Astrocyte of the cerebellum (primary cell): ENCODE measurements around the gene RBM28.
"Not testable (repeated sequence)": the region's sequence is repeated elsewhere in the genome, so short reads cannot be mapped to it uniquely, and the experiment has no call there.

ENCODE experiments used
- DNase-seq: peaks from one replicate; pipeline ENCODE4 v3.0.0-alpha.2; 2011; ENCODE audit warnings: low read depth
- H3K4me3 ChIP-seq: 2 replicates; pipeline ENCODE4 v1.5.1; 2011; ENCODE audit warnings: mild to moderate bottlenecking, low read depth, low read length, moderate library complexity
- in situ Hi-C: cut with HindIII; loops from 2 replicates; pipeline ENCODE4 v1.10.0; 2017; ENCODE audit warnings: low sequenced_read_pairs
- TF ChIP-seq, protein P1 (sequence below): IDR thresholded peaks from 2 replicates; pipeline ENCODE4 v1.5.1; 2012; ENCODE audit warnings: low read length, low read depth, moderate library complexity, mild to moderate bottlenecking; ENCODE audit errors: missing control alignments

Gene RBM28

DNA sequence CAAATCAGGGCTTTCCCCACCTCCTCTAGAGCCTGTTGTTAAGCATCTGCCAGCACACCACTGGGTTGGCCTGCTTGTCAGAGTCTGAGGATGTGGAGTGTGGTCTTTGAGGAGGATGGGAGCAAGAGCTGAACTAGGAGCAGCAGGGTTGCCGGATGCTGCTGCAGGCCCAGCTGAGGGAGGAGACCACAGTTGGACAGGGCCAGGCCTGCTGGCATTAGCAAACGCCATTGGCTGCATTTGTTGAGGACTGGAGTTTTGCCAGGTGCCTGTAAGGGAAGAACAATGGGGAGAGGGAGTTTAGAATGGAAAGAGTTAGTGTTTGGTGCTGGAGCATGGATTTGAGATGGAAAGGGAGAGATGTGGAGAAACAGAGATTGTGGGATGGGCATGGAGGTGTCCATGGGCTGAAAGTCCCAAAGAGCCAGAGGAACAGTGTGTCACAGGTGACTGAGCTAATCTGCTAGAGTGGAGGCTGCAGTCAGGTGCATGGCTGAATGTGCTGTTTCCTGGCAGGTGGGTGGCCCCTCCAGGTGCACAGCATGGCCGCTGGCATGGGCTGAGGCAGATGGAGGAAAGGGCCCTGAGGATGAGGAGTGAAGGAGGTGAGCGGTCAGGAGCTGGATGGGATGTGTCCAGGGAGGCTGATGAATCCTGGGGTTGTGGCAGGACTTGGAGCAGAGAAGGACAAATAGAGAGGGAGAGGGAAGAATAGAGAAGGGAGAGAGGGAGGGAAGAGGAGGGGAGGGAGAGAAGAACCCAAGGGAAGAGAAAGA is 61.9 kb downstream of the RBM28 start:
- in situ Hi-C loops: no loop called here
- TF ChIP-seq, protein P1, sequence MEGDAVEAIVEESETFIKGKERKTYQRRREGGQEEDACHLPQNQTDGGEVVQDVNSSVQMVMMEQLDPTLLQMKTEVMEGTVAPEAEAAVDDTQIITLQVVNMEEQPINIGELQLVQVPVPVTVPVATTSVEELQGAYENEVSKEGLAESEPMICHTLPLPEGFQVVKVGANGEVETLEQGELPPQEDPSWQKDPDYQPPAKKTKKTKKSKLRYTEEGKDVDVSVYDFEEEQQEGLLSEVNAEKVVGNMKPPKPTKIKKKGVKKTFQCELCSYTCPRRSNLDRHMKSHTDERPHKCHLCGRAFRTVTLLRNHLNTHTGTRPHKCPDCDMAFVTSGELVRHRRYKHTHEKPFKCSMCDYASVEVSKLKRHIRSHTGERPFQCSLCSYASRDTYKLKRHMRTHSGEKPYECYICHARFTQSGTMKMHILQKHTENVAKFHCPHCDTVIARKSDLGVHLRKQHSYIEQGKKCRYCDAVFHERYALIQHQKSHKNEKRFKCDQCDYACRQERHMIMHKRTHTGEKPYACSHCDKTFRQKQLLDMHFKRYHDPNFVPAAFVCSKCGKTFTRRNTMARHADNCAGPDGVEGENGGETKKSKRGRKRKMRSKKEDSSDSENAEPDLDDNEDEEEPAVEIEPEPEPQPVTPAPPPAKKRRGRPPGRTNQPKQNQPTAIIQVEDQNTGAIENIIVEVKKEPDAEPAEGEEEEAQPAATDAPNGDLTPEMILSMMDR: no peak
- no peak overlapping the region for H3K4me3 ChIP-seq
- DNase-seq: no peak

DNA sequence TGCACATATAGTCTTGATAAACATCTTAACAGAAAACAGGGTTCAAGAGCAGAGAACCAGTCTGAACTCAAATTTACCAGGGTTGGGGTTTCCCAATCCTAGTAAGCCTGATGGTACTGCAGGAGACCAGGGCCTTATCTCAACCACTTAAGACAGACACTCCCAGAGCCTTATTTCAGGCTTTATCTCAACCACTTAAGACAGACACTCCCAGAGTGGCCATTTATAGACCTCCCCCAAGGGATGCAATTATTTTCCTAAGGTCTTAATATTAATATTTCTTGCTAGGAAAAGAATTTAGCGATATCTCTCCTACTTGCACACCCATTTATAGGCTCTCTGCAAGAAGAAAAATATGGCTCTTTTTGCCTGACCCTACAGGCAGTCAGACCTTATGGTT is 63.3 kb downstream of the RBM28 start:
- in situ Hi-C loops, DNase-seq, H3K4me3 ChIP-seq: not testable (repeated sequence)

DNA sequence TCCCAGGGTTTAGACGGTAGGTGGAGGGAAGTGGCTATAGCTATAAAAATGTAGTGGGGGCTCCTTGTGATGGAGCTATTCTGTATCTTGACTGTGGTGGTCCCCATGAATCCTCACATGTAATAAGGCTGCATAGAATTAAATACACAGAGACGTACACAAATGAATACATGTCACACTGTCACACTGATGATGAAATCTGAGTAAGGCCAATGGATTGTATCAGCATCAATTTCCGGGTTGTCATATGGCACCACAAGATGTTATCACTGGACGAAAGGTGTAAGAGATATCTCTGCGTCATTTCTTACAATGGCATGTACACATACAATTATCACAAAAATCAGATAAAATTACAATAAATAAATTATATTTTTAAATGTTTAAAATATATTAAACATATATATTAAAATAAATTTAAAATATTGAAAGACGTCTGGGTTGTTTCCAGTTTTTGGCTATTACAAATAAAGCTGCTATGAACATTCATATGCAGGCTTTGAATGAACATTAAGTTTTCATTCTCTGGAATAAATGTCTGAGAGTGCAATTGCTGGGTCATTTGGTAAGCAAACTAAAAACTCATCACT is 64.5 kb downstream of the RBM28 start:
- in situ Hi-C loops: loop anchor here (10.0 kb wide), 1 partner anchor 56 kb away; no protein-coding TSS in a partner anchor
- H3K4me3 ChIP-seq: no peak overlapping the region

DNA sequence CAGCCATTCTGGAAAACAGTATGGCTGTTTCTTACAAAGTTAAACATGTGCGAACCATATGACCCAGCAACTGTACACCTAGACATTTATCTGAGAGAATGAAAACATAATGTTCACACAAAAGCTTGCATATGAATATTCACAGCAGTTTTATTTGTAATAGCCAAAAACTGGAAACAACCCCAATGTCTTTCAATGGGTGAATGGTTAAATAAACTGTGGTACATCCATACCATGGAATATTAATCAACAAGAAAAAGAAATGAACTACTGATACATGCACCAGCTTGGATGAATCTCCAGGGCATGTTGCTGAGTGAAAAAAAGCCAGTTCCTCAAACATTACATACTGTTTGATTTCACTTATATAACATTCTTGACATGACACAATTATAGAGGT is 65.3 kb downstream of the RBM28 start:
- H3K4me3 ChIP-seq: no peak overlapping the region
- no peak for DNase-seq
- in situ Hi-C loops: loop anchor here (10.0 kb wide), 1 partner anchor 56 kb away; no protein-coding TSS in a partner anchor
- TF ChIP-seq, protein P1: no peak

More for the DNA sequence above, 64.5 kb downstream of the RBM28 start:
- TF ChIP-seq, protein P1: no peak
- no peak for DNase-seq

DNA sequence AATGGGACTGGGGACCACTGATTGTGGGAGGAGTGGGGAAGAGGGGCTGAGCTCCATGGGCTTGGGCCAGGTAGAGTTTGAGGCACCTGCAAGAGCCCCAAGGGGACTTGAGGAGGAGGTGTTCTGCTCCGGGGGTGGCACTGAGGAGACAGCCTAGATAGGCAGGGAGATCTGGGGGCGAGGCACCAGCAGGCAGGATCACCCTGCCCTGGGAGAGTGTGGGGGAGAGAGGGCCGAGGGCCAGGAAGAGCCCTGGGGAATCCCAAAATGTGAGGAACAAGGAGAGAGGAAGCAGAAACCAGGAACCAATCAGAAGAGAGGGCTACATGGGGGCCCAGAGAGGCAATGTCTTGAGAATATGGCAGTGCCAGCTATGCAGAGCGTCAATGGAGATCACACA is 68.0 kb downstream of the RBM28 start:
- TF ChIP-seq, protein P1: no peak
- H3K4me3 ChIP-seq: no peak overlapping the region
- in situ Hi-C loops: loop anchor here (10.0 kb wide), 1 partner anchor 59 kb away; no protein-coding TSS in a partner anchor
- no peak for DNase-seq

DNA sequence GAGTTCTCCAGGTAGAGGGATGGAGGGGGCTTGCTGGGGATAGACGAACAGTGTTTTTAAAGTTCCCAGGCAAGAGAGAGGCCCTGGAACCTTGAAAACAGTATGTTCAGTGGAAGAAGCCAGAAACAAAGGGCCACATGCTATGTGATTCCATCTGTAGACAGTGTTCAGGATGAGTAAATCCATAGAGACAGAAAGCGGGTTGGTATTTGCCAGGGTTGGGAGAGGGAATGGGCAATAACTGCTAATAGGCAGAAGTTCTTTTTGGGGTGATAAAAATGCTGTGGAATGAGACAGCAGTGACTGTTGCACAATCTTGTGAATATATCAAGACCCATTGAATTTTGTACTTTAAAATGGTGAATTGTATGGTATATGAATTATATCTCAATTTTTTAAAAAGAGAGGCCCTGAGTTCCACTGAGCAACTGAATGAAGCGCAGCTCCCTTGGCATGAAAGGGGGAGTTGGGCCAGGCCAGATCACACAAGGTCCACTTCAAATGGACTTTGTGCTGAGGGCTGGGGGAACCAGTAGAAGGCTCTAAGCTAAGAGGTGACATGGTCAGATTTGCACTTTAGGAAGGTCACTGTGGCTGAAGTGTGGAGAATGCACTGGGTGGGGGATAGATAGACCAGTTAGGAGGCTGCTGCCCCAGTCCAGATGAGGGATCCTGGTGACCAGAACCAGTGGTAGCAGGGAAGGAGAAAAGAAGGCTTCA is 68.7 kb downstream of the RBM28 start:
- TF ChIP-seq, protein P1: no peak
- DNase-seq: no peak
- in situ Hi-C loops: loop anchor here (10.0 kb wide), 1 partner anchor 60 kb away; no protein-coding TSS in a partner anchor
- H3K4me3 ChIP-seq: no peak overlapping the region
